Measurements from ENCODE around the gene RYR3.
"Not testable (repeated sequence)": the region's sequence is repeated elsewhere in the genome, so short reads cannot be mapped to it uniquely, and the experiment has no call there.

The RYR3 gene

GRCh38 chr15:33788906-33789540 lies 478.3 kb downstream of the RYR3 start:
- DNase-seq: no peak

GRCh38 chr15:33794453-33794852 lies 483.7 kb downstream of the RYR3 start:
- DNase-seq: no peak

GRCh38 chr15:33795070-33795469 lies 484.3 kb downstream of the RYR3 start:
- DNase-seq: no peak

- DNase-seq: no peak
Observed at GRCh38 chr15:33797651-33798050, 486.9 kb downstream of the RYR3 start.

- no peak for DNase-seq
Observed at GRCh38 chr15:33801954-33802353, 491.2 kb downstream of the RYR3 start.

- DNase-seq: no peak
Observed at GRCh38 chr15:33807665-33808064, 496.9 kb downstream of the RYR3 start.

GRCh38 chr15:33808720-33809457 lies 498.1 kb downstream of the RYR3 start:
- DNase-seq: no peak

- DNase-seq: no peak
Observed at GRCh38 chr15:33810073-33810595, 499.4 kb downstream of the RYR3 start.

- DNase-seq: no peak
Observed at GRCh38 chr15:33810806-33811205, 500.0 kb downstream of the RYR3 start.

- no peak for DNase-seq
Observed at GRCh38 chr15:33813891-33814290, 503.1 kb downstream of the RYR3 start.

GRCh38 chr15:33819499-33819898 lies 508.7 kb downstream of the RYR3 start:
- DNase-seq: not testable (repeated sequence)

- no peak for DNase-seq
Observed at GRCh38 chr15:33822479-33822878, 511.7 kb downstream of the RYR3 start.

- no peak for DNase-seq
Observed at GRCh38 chr15:33823119-33823518, 512.4 kb downstream of the RYR3 start.

GRCh38 chr15:33825453-33825852 lies 514.7 kb downstream of the RYR3 start:
- no peak for DNase-seq

- no peak for DNase-seq
Observed at GRCh38 chr15:33826201-33826600, 515.4 kb downstream of the RYR3 start.

GRCh38 chr15:33830351-33830750 lies 519.6 kb downstream of the RYR3 start:
- no peak for DNase-seq

GRCh38 chr15:33831646-33832045 lies 520.9 kb downstream of the RYR3 start:
- DNase-seq: no peak

- DNase-seq: no peak
Observed at GRCh38 chr15:33834892-33835743, 524.4 kb downstream of the RYR3 start.

GRCh38 chr15:33837294-33837693 lies 526.5 kb downstream of the RYR3 start:
- DNase-seq: no peak

- DNase-seq: no peak
Observed at GRCh38 chr15:33839540-33839939, 528.8 kb downstream of the RYR3 start.

- no peak for DNase-seq
Observed at GRCh38 chr15:33840615-33841014, 529.8 kb downstream of the RYR3 start.

- DNase-seq: no peak
Observed at GRCh38 chr15:33844186-33844585, 533.4 kb downstream of the RYR3 start.

- no peak for DNase-seq
Observed at GRCh38 chr15:33844597-33844996, 533.8 kb downstream of the RYR3 start.

GRCh38 chr15:33846142-33846541 lies 535.4 kb downstream of the RYR3 start:
- DNase-seq: no peak

All from NCI-H1048 (cell line).